MM.1S (cell line): ENCODE data around the gene DEPDC1B.

Experiments
- EZH2 ChIP-seq: fragments of 300-600 bp; sonication (generic); optimal IDR thresholded peaks from 2 replicates; pipeline ENCODE3; 2017; ENCODE audit warnings: low read depth, mild to moderate bottlenecking, antibody characterized with exemption, low read length, mixed read lengths
- TF ChIP-seq, protein P1 (sequence below): fragments of 300-600 bp; sonication (generic); IDR thresholded peaks from 2 replicates; pipeline ENCODE4 v1.5.1; 2016; ENCODE audit warnings: antibody characterized with exemption, low read length, mixed read lengths

DNA sequence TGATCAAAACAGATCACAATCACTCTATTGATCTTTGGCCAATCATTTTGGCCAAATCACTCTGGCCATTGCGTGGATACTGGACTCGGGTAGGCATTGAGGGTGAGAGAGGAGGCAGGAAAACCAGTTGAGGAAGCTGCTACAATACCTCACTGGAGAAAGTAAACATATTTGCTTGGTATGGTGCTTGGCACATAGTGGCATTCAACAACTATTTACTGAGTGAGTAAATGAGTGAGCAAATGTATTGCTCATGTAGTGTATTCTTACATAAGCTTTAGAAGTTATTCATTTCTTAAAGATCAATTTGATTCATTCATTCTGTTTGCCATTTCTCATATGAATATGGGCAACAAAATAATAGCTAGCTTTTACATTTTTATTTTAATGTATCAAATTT lies 4.0 kb upstream of the DEPDC1B start:
- TF ChIP-seq, protein P1, sequence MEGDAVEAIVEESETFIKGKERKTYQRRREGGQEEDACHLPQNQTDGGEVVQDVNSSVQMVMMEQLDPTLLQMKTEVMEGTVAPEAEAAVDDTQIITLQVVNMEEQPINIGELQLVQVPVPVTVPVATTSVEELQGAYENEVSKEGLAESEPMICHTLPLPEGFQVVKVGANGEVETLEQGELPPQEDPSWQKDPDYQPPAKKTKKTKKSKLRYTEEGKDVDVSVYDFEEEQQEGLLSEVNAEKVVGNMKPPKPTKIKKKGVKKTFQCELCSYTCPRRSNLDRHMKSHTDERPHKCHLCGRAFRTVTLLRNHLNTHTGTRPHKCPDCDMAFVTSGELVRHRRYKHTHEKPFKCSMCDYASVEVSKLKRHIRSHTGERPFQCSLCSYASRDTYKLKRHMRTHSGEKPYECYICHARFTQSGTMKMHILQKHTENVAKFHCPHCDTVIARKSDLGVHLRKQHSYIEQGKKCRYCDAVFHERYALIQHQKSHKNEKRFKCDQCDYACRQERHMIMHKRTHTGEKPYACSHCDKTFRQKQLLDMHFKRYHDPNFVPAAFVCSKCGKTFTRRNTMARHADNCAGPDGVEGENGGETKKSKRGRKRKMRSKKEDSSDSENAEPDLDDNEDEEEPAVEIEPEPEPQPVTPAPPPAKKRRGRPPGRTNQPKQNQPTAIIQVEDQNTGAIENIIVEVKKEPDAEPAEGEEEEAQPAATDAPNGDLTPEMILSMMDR, result no peak
- no peak for TF ChIP-seq EZH2
